Osteoblast (primary cell): Measurements from ENCODE around the gene KITLG. TPM values are rescaled to one million over a fixed set of nuclear protein-coding genes. Genes with fewer than 3 reads are reported as not detected.

ENCODE experiments used
- DNase-seq: peaks from one replicate; pipeline ENCODE4 v3.0.0; 2011; ENCODE audit warnings: low spot score, mixed read lengths; ENCODE audit not compliant: insufficient read length; ENCODE audit errors: missing footprints
- H2AFZ ChIP-seq: 2 replicates; pipeline ENCODE4 v1.6.0; 2011; ENCODE audit warnings: mild to moderate bottlenecking, low read length
- H3K27ac ChIP-seq: 2 replicates; pipeline ENCODE4 v1.5.1; 2011; ENCODE audit warnings: mild to moderate bottlenecking, low read depth, low read length, moderate library complexity
- H3K27me3 ChIP-seq: 2 replicates; pipeline ENCODE4 v1.6.0; 2012; ENCODE audit warnings: mild to moderate bottlenecking, control low read depth, inconsistent platforms, low read length, moderate library complexity; ENCODE audit not compliant: insufficient read depth
- H3K36me3 ChIP-seq: 2 replicates; pipeline ENCODE4 v1.5.1; 2011; ENCODE audit warnings: mild to moderate bottlenecking, low read length, control low read depth, moderate library complexity; ENCODE audit not compliant: insufficient read depth
- H3K4me1 ChIP-seq: 2 replicates; pipeline ENCODE4 v1.5.1; 2011; ENCODE audit warnings: mild to moderate bottlenecking, low read length, control low read depth, moderate library complexity; ENCODE audit not compliant: insufficient read depth
- H3K4me2 ChIP-seq: 2 replicates; pipeline ENCODE4 v1.6.0; 2011; ENCODE audit warnings: mild to moderate bottlenecking, low read length; ENCODE audit not compliant: insufficient read depth
- H3K4me3 ChIP-seq: fragments of 200-600 bp; sonication (generic); 3 replicates; pipeline ENCODE4 v1.5.1; 2012; ENCODE audit warnings: mild to moderate bottlenecking, low read length, inconsistent platforms; ENCODE audit not compliant: insufficient read depth
- H3K79me2 ChIP-seq: 2 replicates; pipeline ENCODE4 v1.6.0; 2012; ENCODE audit warnings: mild to moderate bottlenecking, low read length, control low read depth, inconsistent platforms; ENCODE audit not compliant: insufficient read depth
- H3K9me3 ChIP-seq: 2 replicates; pipeline ENCODE4 v1.5.1; 2011; ENCODE audit warnings: low read depth, low read length, control low read depth
- H4K20me1 ChIP-seq: 2 replicates; pipeline ENCODE4 v1.6.0; 2012; ENCODE audit warnings: mild to moderate bottlenecking, low read length, control low read depth; ENCODE audit not compliant: insufficient read depth
- total RNA-seq: library from RNA; depleted of rRNA; stranded (reverse); fragments of >200 nt; gene quantifications from 2 replicates; pipeline ENCODE4 v1.2.3, GENCODE V29; 2012
- TF ChIP-seq, protein P1 (sequence below): IDR thresholded peaks from 2 replicates; pipeline ENCODE4 v1.5.1; 2011; ENCODE audit warnings: mild to moderate bottlenecking, low read depth, low read length, moderate library complexity; ENCODE audit errors: extremely low read depth

The KITLG gene
- total RNA-seq, 1 donor = 46.7 TPM

- Histone ChIP-seq H3K4me2 (no peak overlapping the region), H2AFZ (no peak overlapping the region), H3K79me2 (peaks cover 22% of the 10 kb centered on the region), H3K9me3 (no peaks in the 10 kb centered on the region), H3K4me3 (no peak overlapping the region), H3K36me3 (peaks cover 6% of the 10 kb centered on the region), H3K4me1 (peaks cover 21% of the 10 kb centered on the region), H4K20me1 (no peaks in the 10 kb centered on the region), H3K27me3 (no peaks in the 10 kb centered on the region), H3K27ac (peak overlapping the region; percentile 8)
- DNase-seq = no peak
- TF ChIP-seq, protein P1, sequence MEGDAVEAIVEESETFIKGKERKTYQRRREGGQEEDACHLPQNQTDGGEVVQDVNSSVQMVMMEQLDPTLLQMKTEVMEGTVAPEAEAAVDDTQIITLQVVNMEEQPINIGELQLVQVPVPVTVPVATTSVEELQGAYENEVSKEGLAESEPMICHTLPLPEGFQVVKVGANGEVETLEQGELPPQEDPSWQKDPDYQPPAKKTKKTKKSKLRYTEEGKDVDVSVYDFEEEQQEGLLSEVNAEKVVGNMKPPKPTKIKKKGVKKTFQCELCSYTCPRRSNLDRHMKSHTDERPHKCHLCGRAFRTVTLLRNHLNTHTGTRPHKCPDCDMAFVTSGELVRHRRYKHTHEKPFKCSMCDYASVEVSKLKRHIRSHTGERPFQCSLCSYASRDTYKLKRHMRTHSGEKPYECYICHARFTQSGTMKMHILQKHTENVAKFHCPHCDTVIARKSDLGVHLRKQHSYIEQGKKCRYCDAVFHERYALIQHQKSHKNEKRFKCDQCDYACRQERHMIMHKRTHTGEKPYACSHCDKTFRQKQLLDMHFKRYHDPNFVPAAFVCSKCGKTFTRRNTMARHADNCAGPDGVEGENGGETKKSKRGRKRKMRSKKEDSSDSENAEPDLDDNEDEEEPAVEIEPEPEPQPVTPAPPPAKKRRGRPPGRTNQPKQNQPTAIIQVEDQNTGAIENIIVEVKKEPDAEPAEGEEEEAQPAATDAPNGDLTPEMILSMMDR = no peak
These were observed 59.8 kb downstream of the KITLG start for GRCh38 chr12:88520436-88520820.

DNA sequence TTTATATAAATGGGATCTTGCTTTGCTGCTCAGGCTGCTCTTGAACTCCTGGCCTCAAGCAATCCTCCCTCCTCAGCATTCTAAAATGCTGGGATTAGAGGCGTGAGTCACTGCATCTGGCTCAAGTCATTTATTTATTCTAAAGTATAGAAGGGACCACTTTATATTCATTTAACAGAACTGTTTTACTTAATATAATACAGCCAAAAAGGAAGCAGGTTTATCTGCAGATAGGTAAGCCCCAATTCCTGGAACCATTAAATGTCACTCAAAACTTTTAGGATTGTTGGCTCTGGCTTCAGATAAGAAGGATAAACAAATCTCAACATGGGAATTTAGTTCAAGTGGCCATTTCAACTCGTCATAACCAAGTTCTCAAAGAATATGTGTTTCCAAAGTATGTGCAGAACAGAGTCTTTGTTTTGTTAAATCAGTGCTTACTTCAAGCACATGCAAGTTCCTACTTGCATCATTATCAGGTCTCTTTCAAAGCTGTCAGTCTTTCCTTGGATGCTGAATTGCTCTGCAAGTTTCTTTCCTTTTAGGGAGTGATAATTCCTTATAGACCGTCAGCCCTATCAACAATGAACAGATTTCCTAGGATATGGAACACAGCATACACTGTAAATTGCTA, 60.4 kb downstream of the KITLG start:
- peak overlapping the region; percentile 8 for H3K27ac ChIP-seq
- no peaks in the 10 kb centered on the region for H3K9me3 ChIP-seq
- TF ChIP-seq, protein P1 = no peak
- no peak overlapping the region for H3K4me2 ChIP-seq
- no peak overlapping the region for H2AFZ ChIP-seq
- DNase-seq = no peak
- H3K4me1 ChIP-seq = peaks cover 21% of the 10 kb centered on the region
- H3K27me3 ChIP-seq = no peaks in the 10 kb centered on the region
- H3K79me2 ChIP-seq = peaks cover 20% of the 10 kb centered on the region
- no peaks in the 10 kb centered on the region for H4K20me1 ChIP-seq
- H3K36me3 ChIP-seq = peaks cover 6% of the 10 kb centered on the region
- no peak overlapping the region for H3K4me3 ChIP-seq

- no peak overlapping the region for H3K27ac ChIP-seq
- H3K36me3 ChIP-seq = peaks cover 6% of the 10 kb centered on the region
- DNase-seq = no peak
- H3K79me2 ChIP-seq = peaks cover 21% of the 10 kb centered on the region
- no peak overlapping the region for H3K4me3 ChIP-seq
- no peak overlapping the region for H2AFZ ChIP-seq
- H3K4me2 ChIP-seq = no peak overlapping the region
- no peaks in the 10 kb centered on the region for H3K27me3 ChIP-seq
- TF ChIP-seq, protein P1 = no peak
- no peaks in the 10 kb centered on the region for H4K20me1 ChIP-seq
- no peaks in the 10 kb centered on the region for H3K9me3 ChIP-seq
- peaks cover 20% of the 10 kb centered on the region for H3K4me1 ChIP-seq
These were observed 61.3 kb downstream of the KITLG start for GRCh38 chr12:88518863-88519403.

- Histone ChIP-seq H3K27me3 (no peaks in the 10 kb centered on the region), H3K36me3 (peaks cover 6% of the 10 kb centered on the region), H3K4me2 (no peak overlapping the region), H3K79me2 (peaks cover 15% of the 10 kb centered on the region), H3K4me3 (no peak overlapping the region), H3K9me3 (no peaks in the 10 kb centered on the region), H3K27ac (no peak overlapping the region), H4K20me1 (no peaks in the 10 kb centered on the region), H3K4me1 (peaks cover 11% of the 10 kb centered on the region), H2AFZ (no peak overlapping the region)
- TF ChIP-seq, protein P1 = no peak
- no peak for DNase-seq
These were observed 63.5 kb downstream of the KITLG start for GRCh38 chr12:88516811-88517210.
